NB4 (cell line): Measurements from ENCODE around the gene VDR.

Experiments used
- DNase-seq: peaks from one replicate; pipeline ENCODE4 v3.0.0; 2010; ENCODE audit warnings: low read depth
- H3K4me3 ChIP-seq: one replicate; pipeline ENCODE4 v1.5.1; 2011; ENCODE audit warnings: mild to moderate bottlenecking, low read depth, low read length, moderate library complexity
- CTCF ChIP-seq: IDR thresholded peaks from one replicate; pipeline ENCODE4 v1.5.1; 2012; ENCODE audit warnings: low read depth, low read length
- MAX ChIP-seq: IDR thresholded peaks from 2 replicates; pipeline ENCODE4 v1.6.1; 2011; ENCODE audit warnings: low read depth, low read length
- MYC ChIP-seq: IDR thresholded peaks from 2 replicates; pipeline ENCODE4 v1.6.1; 2011; ENCODE audit warnings: low read depth, low read length
- POLR2A ChIP-seq: IDR thresholded peaks from 2 replicates; pipeline ENCODE4 v1.6.1; 2011; ENCODE audit warnings: mild to moderate bottlenecking; ENCODE audit not compliant: insufficient read length; ENCODE audit errors: extremely low read depth

VDR gene

GRCh38 chr12:47901063-47901717 lies 3.6 kb downstream of the VDR start:
- H3K4me3 ChIP-seq, result no peak overlapping the region
- TF ChIP-seq MYC (peak; percentile 40; the same call in 1 of the 2 replicates), POLR2A (no peak), CTCF (no peak), MAX (peak; percentile 54)
- peak; percentile 64 for DNase-seq

GRCh38 chr12:47900131-47901062 lies 4.4 kb downstream of the VDR start:
- TF ChIP-seq MAX (no peak; the same call in 1 of the 2 replicates), POLR2A (no peak), CTCF (no peak), MYC (no peak; the same call in 1 of the 2 replicates)
- peak; percentile 67 for DNase-seq
- no peak overlapping the region for H3K4me3 ChIP-seq

GRCh38 chr12:47899466-47899865 lies 5.3 kb downstream of the VDR start:
- no peak overlapping the region for H3K4me3 ChIP-seq
- TF ChIP-seq MYC (no peak), CTCF (no peak), POLR2A (no peak), MAX (no peak)

GRCh38 chr12:47896633-47897032 lies 8.2 kb downstream of the VDR start:
- no peak overlapping the region for H3K4me3 ChIP-seq
- no peak for DNase-seq
- TF ChIP-seq POLR2A, result no peak
- no peak for TF ChIP-seq MYC
- no peak for TF ChIP-seq MAX

More at GRCh38 chr12:47899466-47899865, 5.3 kb downstream of the VDR start:
- DNase-seq, result no peak

GRCh38 chr12:47896022-47896421 lies 8.8 kb downstream of the VDR start:
- TF ChIP-seq MYC, result no peak
- TF ChIP-seq POLR2A, result no peak
- no peak for TF ChIP-seq CTCF
- TF ChIP-seq MAX, result no peak
- no peak overlapping the region for H3K4me3 ChIP-seq
- no peak for DNase-seq
